Mesenchymal stem cell (in vitro differentiated cells and primary cell): ENCODE results near the gene MINAR1.
A peak's percentile ranks its signal among the peaks of the same experiment; 100 is the strongest.

Experiments used
- DNase-seq: peaks from one replicate; pipeline ENCODE4 v3.0.0-alpha.2; 2013
- H2AFZ ChIP-seq: one replicate; pipeline ENCODE4 v1.6.1; 2013; ENCODE audit warnings: low read depth, mild to moderate bottlenecking, control low read depth, inconsistent platforms, low read length, moderate library complexity
- H2AK5ac ChIP-seq: 2 replicates; pipeline ENCODE4 v1.6.1; 2013; ENCODE audit warnings: low read length, moderate library complexity, mild to moderate bottlenecking, inconsistent platforms; ENCODE audit not compliant: severe bottlenecking
- H2BK120ac ChIP-seq: one replicate; pipeline ENCODE4 v1.6.1; 2013; ENCODE audit warnings: low read depth, mild to moderate bottlenecking, inconsistent platforms, low read length, moderate library complexity
- H2BK12ac ChIP-seq, 2 experiments: one replicate each; pipeline ENCODE4 v1.6.1; 2013; ENCODE audit warnings: inconsistent platforms in 2 of 2, low read length in 2 of 2, mild to moderate bottlenecking in 2 of 2, moderate library complexity in 2 of 2, control low read depth in 1 of 2
- H2BK15ac ChIP-seq: one replicate; pipeline ENCODE4 v1.6.1; 2013; ENCODE audit warnings: mild to moderate bottlenecking, low read depth, inconsistent platforms; ENCODE audit not compliant: poor library complexity, severe bottlenecking
- H2BK5ac ChIP-seq: 2 replicates; pipeline ENCODE4 v1.6.1; 2013; ENCODE audit warnings: low read depth, mild to moderate bottlenecking, low read length, control low read depth, inconsistent platforms; ENCODE audit not compliant: poor library complexity, severe bottlenecking
- H3K14ac ChIP-seq, 2 experiments: one replicate each; pipeline ENCODE4 v1.6.1; 2013; ENCODE audit warnings: inconsistent platforms in 2 of 2, low read length in 2 of 2, control low read depth in 1 of 2, mild to moderate bottlenecking in 1 of 2, moderate library complexity in 1 of 2
- H3K18ac ChIP-seq, 2 experiments: one replicate each; pipeline ENCODE4 v1.6.1; 2013; ENCODE audit warnings: inconsistent platforms in 2 of 2, low read length in 2 of 2, control low read depth in 1 of 2, low read depth in 1 of 2, mild to moderate bottlenecking in 1 of 2
- H3K23ac ChIP-seq, 2 experiments: one replicate each; pipeline ENCODE4 v1.6.1; 2013; ENCODE audit warnings: inconsistent platforms in 2 of 2, low read length in 2 of 2, mild to moderate bottlenecking in 2 of 2, moderate library complexity in 2 of 2, control low read depth in 1 of 2
- H3K27ac ChIP-seq: 2 replicates; pipeline ENCODE4 v1.5.1; 2013; ENCODE audit warnings: mild to moderate bottlenecking, moderate library complexity, low read length, control low read depth, inconsistent platforms; ENCODE audit not compliant: poor library complexity, severe bottlenecking
- H3K27me3 ChIP-seq, 2 experiments: 2 replicates each; pipeline versions ENCODE4 v1.6.1 to v1.7.0; 2013; ENCODE audit warnings: low read length in 2 of 2, mild to moderate bottlenecking in 2 of 2, moderate library complexity in 2 of 2, control low read depth in 1 of 2, inconsistent platforms in 1 of 2; ENCODE audit not compliant: control insufficient read depth in 1 of 2, insufficient read depth in 1 of 2
- H3K36me3 ChIP-seq, 2 experiments: 2 replicates each; pipeline versions ENCODE4 v1.6.1 to v1.7.0; 2013; ENCODE audit warnings: low read length in 2 of 2, control low read depth in 1 of 2, inconsistent platforms in 1 of 2, low read depth in 1 of 2, mild to moderate bottlenecking in 1 of 2; ENCODE audit not compliant: insufficient read depth in 2 of 2, control insufficient read depth in 1 of 2
- H3K4ac ChIP-seq, 2 experiments: one replicate each; pipeline ENCODE4 v1.6.1; 2013; ENCODE audit warnings: inconsistent platforms in 2 of 2, low read length in 2 of 2, mild to moderate bottlenecking in 2 of 2, moderate library complexity in 2 of 2, control low read depth in 1 of 2, low read depth in 1 of 2
- H3K4me1 ChIP-seq: 2 replicates; pipeline ENCODE4 v1.6.1; 2013; ENCODE audit warnings: low read depth, low read length, control low read depth; ENCODE audit not compliant: control insufficient read depth, insufficient read depth
- H3K4me2 ChIP-seq: 2 replicates; pipeline ENCODE4 v1.6.1; 2013; ENCODE audit warnings: low read length, mild to moderate bottlenecking, inconsistent platforms; ENCODE audit not compliant: poor library complexity, severe bottlenecking
- H3K4me3 ChIP-seq, 2 experiments: 2 replicates each; pipeline versions ENCODE4 v1.5.1 to v1.7.0; 2013; ENCODE audit warnings: low read length in 2 of 2, mild to moderate bottlenecking in 2 of 2, control low read depth in 1 of 2, low read depth in 1 of 2; ENCODE audit not compliant: insufficient read depth in 1 of 2
- H3K79me1 ChIP-seq: replicated peaks from 2 replicates; pipeline ENCODE4 v1.6.1; 2013; ENCODE audit warnings: mild to moderate bottlenecking, control low read depth, low read length, inconsistent platforms; ENCODE audit not compliant: poor library complexity, severe bottlenecking
- H3K9ac ChIP-seq: 2 replicates; pipeline ENCODE4 v1.7.0; 2013; ENCODE audit warnings: mild to moderate bottlenecking, low read length, moderate library complexity
- H3K9me3 ChIP-seq: 2 replicates; pipeline ENCODE4 v1.7.0; 2013; ENCODE audit warnings: mild to moderate bottlenecking, low read length; ENCODE audit not compliant: control insufficient read depth
- H4K8ac ChIP-seq: one replicate; pipeline ENCODE4 v1.6.1; 2013; ENCODE audit warnings: inconsistent platforms, mild to moderate bottlenecking, low read length, moderate library complexity
- H4K91ac ChIP-seq: one replicate; pipeline ENCODE4 v1.6.1; 2013; ENCODE audit warnings: mild to moderate bottlenecking, low read length, inconsistent platforms
- WGBS: methylation state at CpG from one replicate; pipeline ENCODE4 v1.1.7; 2013; ENCODE audit warnings: mixed read lengths; 5-methylcytosine and 5-hydroxymethylcytosine counted together

MINAR1 gene

GRCh38 chr15:79410237-79410636 is 21.9 kb upstream of the MINAR1 start:
- H3K23ac ChIP-seq = no peak overlapping the region

GRCh38 chr15:79412010-79412409 is 20.1 kb upstream of the MINAR1 start:
- H2BK12ac ChIP-seq = no peak overlapping the region
- peaks cover 2% of the 10 kb centered on the region for H3K4me1 ChIP-seq
- no peak overlapping the region for H2AFZ ChIP-seq
- no peaks in the 10 kb centered on the region for H3K9me3 ChIP-seq
- H3K9ac ChIP-seq = no peak overlapping the region
- H3K23ac ChIP-seq = no peak overlapping the region
- peaks cover 0 to 15% of the 10 kb centered on the region in 2 experiments for H3K36me3 ChIP-seq
- H4K8ac ChIP-seq = no peak overlapping the region
- no peak overlapping the region for H4K91ac ChIP-seq
- no peak overlapping the region for H3K4ac ChIP-seq
- no peak for DNase-seq
- no peak overlapping the region for H3K18ac ChIP-seq
- no peak overlapping the region for H2BK5ac ChIP-seq
- peak overlapping the region in 1 of 2 experiments; percentile 28 for H3K4me3 ChIP-seq
- no peak overlapping the region for H3K4me2 ChIP-seq
- no peak overlapping the region for H2AK5ac ChIP-seq
- no peak overlapping the region for H2BK120ac ChIP-seq
- H3K14ac ChIP-seq = peak overlapping the region in 1 of 2 experiments; percentile 85
- 92% methylated on average over 3 of the region's 3 CpGs for WGBS
- H2BK15ac ChIP-seq = no peak overlapping the region
- H3K79me1 ChIP-seq = no peaks in the 10 kb centered on the region
- no peaks in the 10 kb centered on the region for H3K27me3 ChIP-seq
- H3K27ac ChIP-seq = no peak overlapping the region

More at GRCh38 chr15:79410237-79410636, 21.9 kb upstream of the MINAR1 start:
- H2BK120ac ChIP-seq = no peak overlapping the region
- H3K9ac ChIP-seq = no peak overlapping the region
- no peak overlapping the region for H3K4ac ChIP-seq
- WGBS = 95% methylated on average over 2 of the region's 2 CpGs
- H4K8ac ChIP-seq = no peak overlapping the region
- no peak overlapping the region for H4K91ac ChIP-seq
- no peak overlapping the region for H2BK12ac ChIP-seq
- no peak overlapping the region for H3K14ac ChIP-seq
- no peaks in the 10 kb centered on the region for H3K27me3 ChIP-seq
- no peak overlapping the region for H3K18ac ChIP-seq
- no peak overlapping the region for H2BK15ac ChIP-seq
- no peak overlapping the region for H3K4me2 ChIP-seq
- DNase-seq = no peak
- no peak overlapping the region for H2AFZ ChIP-seq
- peaks cover 0 to 15% of the 10 kb centered on the region in 2 experiments for H3K36me3 ChIP-seq
- H3K27ac ChIP-seq = no peak overlapping the region
- peaks cover 2% of the 10 kb centered on the region for H3K4me1 ChIP-seq
- no peak overlapping the region for H2AK5ac ChIP-seq
- H3K4me3 ChIP-seq = no peak overlapping the region
- no peaks in the 10 kb centered on the region for H3K9me3 ChIP-seq
- no peak overlapping the region for H2BK5ac ChIP-seq
- no peaks in the 10 kb centered on the region for H3K79me1 ChIP-seq

- H3K36me3 ChIP-seq = peaks cover 0 to 15% of the 10 kb centered on the region in 2 experiments
- H3K14ac ChIP-seq = peak overlapping the region in 1 of 2 experiments; percentile 85
- no peak overlapping the region for H2BK120ac ChIP-seq
- H3K4ac ChIP-seq = no peak overlapping the region
- DNase-seq = no peak
- no peak overlapping the region for H3K27ac ChIP-seq
- H3K4me2 ChIP-seq = no peak overlapping the region
- no peak overlapping the region for H4K8ac ChIP-seq
- no peaks in the 10 kb centered on the region for H3K9me3 ChIP-seq
- H2BK12ac ChIP-seq = no peak overlapping the region
- H4K91ac ChIP-seq = peak overlapping the region; percentile 47
- H3K9ac ChIP-seq = no peak overlapping the region
- no peak overlapping the region for H3K23ac ChIP-seq
- H3K4me3 ChIP-seq = peak overlapping the region in 1 of 2 experiments; percentile 28
- H3K18ac ChIP-seq = no peak overlapping the region
- H3K4me1 ChIP-seq = peaks cover 2% of the 10 kb centered on the region
- 98% methylated on average over 6 of the region's 6 CpGs for WGBS
- H3K27me3 ChIP-seq = no peaks in the 10 kb centered on the region
- no peak overlapping the region for H2BK15ac ChIP-seq
- no peak overlapping the region for H2AK5ac ChIP-seq
- H2AFZ ChIP-seq = no peak overlapping the region
- H3K79me1 ChIP-seq = no peaks in the 10 kb centered on the region
- H2BK5ac ChIP-seq = no peak overlapping the region
These were observed 19.7 kb upstream of the MINAR1 start for GRCh38 chr15:79412429-79412828.

- Histone ChIP-seq H3K79me1 (no peaks in the 10 kb centered on the region), H2BK5ac (no peak overlapping the region), H2BK12ac (no peak overlapping the region), H3K9ac (no peak overlapping the region), H2BK120ac (no peak overlapping the region), H3K27me3 (no peaks in the 10 kb centered on the region), H3K27ac (no peak overlapping the region), H3K4me2 (no peak overlapping the region), H3K14ac (no peak overlapping the region), H2AFZ (no peak overlapping the region), H4K8ac (no peak overlapping the region), H2BK15ac (no peak overlapping the region), H4K91ac (no peak overlapping the region), H3K4me1 (no peaks in the 10 kb centered on the region), H3K9me3 (no peaks in the 10 kb centered on the region), H3K36me3 (peaks cover 0 to 9% of the 10 kb centered on the region in 2 experiments), H3K23ac (no peak overlapping the region), H3K4ac (no peak overlapping the region), H2AK5ac (no peak overlapping the region), H3K4me3 (no peak overlapping the region), H3K18ac (no peak overlapping the region)
- 97% methylated on average over 2 of the region's 2 CpGs for WGBS
- DNase-seq = no peak
These were observed 15.3 kb upstream of the MINAR1 start for GRCh38 chr15:79416876-79417275.
